GM23248 (cell line): ENCODE data around the gene VAMP1.

ENCODE experiments used
- EZH2 ChIP-seq: fragments of 200-600 bp; sonication (generic); IDR thresholded peaks from 2 replicates; pipeline ENCODE4 v1.6.1; 2018; ENCODE audit warnings: antibody characterized with exemption, mild to moderate bottlenecking; ENCODE audit not compliant: insufficient read depth, poor library complexity, severe bottlenecking
- EZH2phosphoT487 ChIP-seq: fragments of 200-600 bp; sonication (generic); IDR thresholded peaks from 2 replicates; pipeline ENCODE4 v1.6.1; 2018; ENCODE audit warnings: antibody characterized with exemption, moderate library complexity, mild to moderate bottlenecking, low read depth; ENCODE audit not compliant: insufficient read depth

DNA sequence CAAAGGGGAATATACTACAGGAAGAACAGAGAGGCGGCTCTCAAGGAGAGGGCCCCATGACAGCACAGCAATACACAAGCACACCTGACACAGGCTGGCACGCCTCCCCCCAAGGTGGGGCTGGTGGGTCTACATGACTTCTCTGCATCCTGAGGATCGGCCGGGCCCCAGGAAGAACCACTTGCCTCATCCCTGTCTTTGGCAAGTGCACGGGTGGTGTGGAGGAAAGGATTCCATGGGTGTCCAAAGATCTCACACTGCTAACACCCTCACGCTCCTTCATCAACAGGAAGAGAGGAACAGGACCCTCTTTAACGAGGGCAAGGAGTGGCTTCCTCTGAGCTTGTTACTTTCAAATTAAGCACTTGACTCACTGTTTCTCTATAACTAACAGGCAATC, 7.3 kb downstream of the VAMP1 start:
- TF ChIP-seq EZH2phosphoT487: no peak
- TF ChIP-seq EZH2: no peak
